GM19240 (cell line): ENCODE measurements around the gene EML1.

Source experiments
- DNase-seq: peaks from one replicate; pipeline ENCODE4 v3.0.0; 2011; ENCODE audit warnings: low spot score; ENCODE audit not compliant: insufficient read length

The EML1 gene

GRCh38 chr14:99803106-99803775 lies 10.0 kb downstream of the EML1 start:
- no peak for DNase-seq

GRCh38 chr14:99803803-99804202 lies 10.6 kb downstream of the EML1 start:
- no peak for DNase-seq

GRCh38 chr14:99805757-99806439 lies 12.7 kb downstream of the EML1 start:
- no peak for DNase-seq

GRCh38 chr14:99806836-99807235 lies 13.6 kb downstream of the EML1 start:
- no peak for DNase-seq

GRCh38 chr14:99807413-99808153 lies 14.4 kb downstream of the EML1 start:
- DNase-seq, result no peak

- DNase-seq, result no peak
Measured at GRCh38 chr14:99808154-99808505, 14.9 kb downstream of the EML1 start.

GRCh38 chr14:99808515-99808914 lies 15.3 kb downstream of the EML1 start:
- DNase-seq, result no peak

GRCh38 chr14:99809360-99809759 lies 16.1 kb downstream of the EML1 start:
- no peak for DNase-seq

GRCh38 chr14:99809859-99810558 lies 16.8 kb downstream of the EML1 start:
- no peak for DNase-seq

GRCh38 chr14:99810559-99810874 lies 17.3 kb downstream of the EML1 start:
- no peak for DNase-seq

GRCh38 chr14:99812096-99812750 lies 19.0 kb downstream of the EML1 start:
- no peak for DNase-seq

- no peak for DNase-seq
Measured at GRCh38 chr14:99812892-99813291, 19.7 kb downstream of the EML1 start.

- DNase-seq, result no peak
Measured at GRCh38 chr14:99815696-99816095, 22.5 kb downstream of the EML1 start.

- no peak for DNase-seq
Measured at GRCh38 chr14:99816217-99816616, 23.0 kb downstream of the EML1 start.

- no peak for DNase-seq
Measured at GRCh38 chr14:99816642-99817041, 23.4 kb downstream of the EML1 start.

GRCh38 chr14:99817331-99817730 lies 24.1 kb downstream of the EML1 start:
- no peak for DNase-seq

- DNase-seq, result no peak
Measured at GRCh38 chr14:99818503-99819036, 25.4 kb downstream of the EML1 start.

GRCh38 chr14:99819514-99819913 lies 26.3 kb downstream of the EML1 start:
- no peak for DNase-seq

GRCh38 chr14:99820702-99821331 lies 27.6 kb downstream of the EML1 start:
- no peak for DNase-seq

- DNase-seq, result no peak
Measured at GRCh38 chr14:99821519-99822508, 28.6 kb downstream of the EML1 start.
